T-cell (primary cell): ENCODE results near the gene DAAM2. TPM values are rescaled to one million over a fixed set of nuclear protein-coding genes. Genes with fewer than 3 reads are reported as not detected.

Experiments used
- ATAC-seq, 4 experiments: fragments of 200-7000 bp in 3 of 4; fragments of 150-1000 bp in 1 of 4; cut with Tn5 transposase; replicated peaks in 1 of 4; 1 replicate in 3 of 4; 2 replicates in 1 of 4; pipeline ENCODE4 v1.10.0; 2021; ENCODE audit warnings: moderate library complexity in 3 of 4, mild to moderate bottlenecking in 2 of 4, moderate number of reproducible peaks in 1 of 4
- CTCF ChIA-PET, 2 donors: fragments of 300-600 bp; sonication (Branson Sonifier 250); formaldehyde crosslinking; loops; one replicate each; lab custom pipeline; 2022; ENCODE audit warnings: antibody characterized with exemption in 2 of 2; lab: Charles Lee
- POLR2A ChIA-PET, 2 donors: fragments of 300-600 bp; sonication (Branson Sonifier 250); formaldehyde crosslinking; loops; one replicate each; lab custom pipeline; 2022; ENCODE audit warnings: antibody characterized with exemption in 2 of 2; lab: Charles Lee
- DNase-seq, 35 experiments: peaks; one replicate each; pipeline versions ENCODE4 v3.0.0 to v3.0.0-alpha.2; 2013 to 2023
- H3K27ac ChIP-seq: one replicate; pipeline ENCODE4 v1.5.1; 2013; ENCODE audit warnings: low read length
- H3K27me3 ChIP-seq, 2 experiments: replicated peaks in 1 of 2; 1 replicate in 1 of 2; 2 replicates in 1 of 2; pipeline versions ENCODE4 v1.6.1 to v1.7.0; 2013; ENCODE audit warnings: low read length in 1 of 2, mixed read lengths in 1 of 2; ENCODE audit not compliant: control insufficient read depth in 2 of 2, insufficient read depth in 2 of 2; ENCODE audit errors: extremely low read depth in 1 of 2
- H3K36me3 ChIP-seq, 2 donors: 1 replicate in 1 of 2; 2 replicates in 1 of 2; pipeline versions ENCODE4 v1.6.1 to v1.7.0; 2013; ENCODE audit warnings: low read length in 1 of 2; ENCODE audit not compliant: control insufficient read depth in 2 of 2, insufficient read depth in 1 of 2; ENCODE audit errors: extremely low read depth in 1 of 2
- H3K4me1 ChIP-seq, 2 experiments: 1 replicate in 1 of 2; 2 replicates in 1 of 2; pipeline versions ENCODE4 v1.6.1 to v1.7.0; 2013; ENCODE audit warnings: low read length in 2 of 2, mixed read lengths in 1 of 2; ENCODE audit not compliant: insufficient read depth in 2 of 2, control insufficient read depth in 1 of 2; ENCODE audit errors: extremely low read depth in 1 of 2
- H3K4me3 ChIP-seq, 2 donors: 1 replicate in 1 of 2; 2 replicates in 1 of 2; pipeline versions ENCODE4 v1.5.1 to v1.7.0; 2013; ENCODE audit warnings: mild to moderate bottlenecking in 2 of 2, low read length in 1 of 2, moderate library complexity in 1 of 2; ENCODE audit not compliant: control insufficient read depth in 1 of 2; ENCODE audit errors: extremely low read depth in 1 of 2
- H3K9me3 ChIP-seq: 2 replicates; pipeline ENCODE4 v1.7.0; 2013
- H3K27ac Mint-ChIP-seq, 2 donors: one replicate each; pipeline ENCODE4 v1.8.0; 2020 to 2021; ENCODE audit warnings: mild to moderate bottlenecking in 2 of 2, mixed read lengths in 2 of 2
- H3K27me3 Mint-ChIP-seq, 2 donors: one replicate each; pipeline ENCODE4 v1.8.0; 2021 to 2022; ENCODE audit warnings: mixed read lengths in 2 of 2
- H3K36me3 Mint-ChIP-seq: one replicate; pipeline ENCODE4 v1.8.0; 2021; ENCODE audit warnings: mixed read lengths
- H3K4me1 Mint-ChIP-seq, 3 donors: one replicate each; pipeline ENCODE4 v1.8.0; 2020 to 2022; ENCODE audit warnings: mixed read lengths in 3 of 3, mild to moderate bottlenecking in 1 of 3
- H3K4me3 Mint-ChIP-seq, 3 donors: one replicate each; pipeline ENCODE4 v1.8.0; 2020 to 2022; ENCODE audit warnings: mild to moderate bottlenecking in 3 of 3, mixed read lengths in 3 of 3, moderate library complexity in 3 of 3
- H3K9me3 Mint-ChIP-seq, 3 donors: one replicate each; pipeline ENCODE4 v1.8.0; 2020 to 2022; ENCODE audit warnings: mixed read lengths in 3 of 3
- WGBS: methylation state at CpG from one replicate; pipeline ENCODE4 v1.1.5; 2013; ENCODE audit warnings: missing lambda C conversion rate; ENCODE audit not compliant: insufficient coverage; 5-methylcytosine and 5-hydroxymethylcytosine counted together
- total RNA-seq, 35 experiments: library from RNA in 6 of 35; stranded (reverse) in 6 of 35; fragments of 120-200 nt in 1 of 35; gene quantifications; one replicate each; pipeline versions ENCODE4 v1.2.1 to v1.2.4 and lab custom pipeline; 2013 to 2026

DAAM2 gene
- total RNA-seq, 5 donors from 2014 or later (not counting 1 experiment from before 2014, with no cell fraction given), result 0.03 to 0.07 TPM; not detected in 3

DNA sequence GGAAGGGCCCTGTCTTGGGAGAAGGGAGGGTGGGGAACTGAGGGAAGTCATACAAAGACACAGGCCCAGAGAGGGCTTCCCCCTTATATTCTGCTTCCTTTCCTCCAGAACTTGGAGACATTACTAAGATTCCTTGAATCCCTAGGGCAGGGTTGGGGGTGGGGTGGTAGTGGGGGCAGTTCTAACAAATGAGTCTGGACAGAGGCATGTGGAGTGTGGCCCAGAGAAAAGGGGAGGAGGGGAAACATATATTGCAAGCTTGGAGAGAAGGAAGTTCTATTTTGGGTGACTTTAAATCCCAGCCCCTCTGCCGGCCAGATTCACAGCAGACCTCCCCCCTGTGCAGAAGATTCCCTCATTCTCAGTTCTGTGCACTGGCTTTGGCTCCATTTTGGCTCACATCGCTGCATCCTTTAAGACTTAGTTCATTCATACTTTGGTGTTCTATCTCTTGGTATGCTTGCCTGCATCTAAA lies 43.7 kb downstream of the DAAM2 start:
- Histone ChIP-seq H3K9me3 (no peaks in the 10 kb centered on the region), H3K4me1 (no peaks in the 10 kb centered on the region), H3K4me3 (no peak overlapping the region), H3K36me3 (no peaks in the 10 kb centered on the region), H3K27me3 (peaks cover 0 to 10% of the 10 kb centered on the region in 2 experiments), H3K27ac (no peak overlapping the region)
- no peak for DNase-seq
- ChIA-PET CTCF (no interaction called here), POLR2A (no interaction called here)
- no peaks in the 10 kb centered on the region for H3K9me3 Mint-ChIP-seq
- H3K36me3 Mint-ChIP-seq, result no peaks in the 10 kb centered on the region
- WGBS, result 53% methylated on average over 2 of the region's 2 CpGs
- no peak for ATAC-seq
- H3K27me3 Mint-ChIP-seq, result peaks cover 28 to 29% of the 10 kb centered on the region in 2 donors
- H3K4me3 Mint-ChIP-seq, result no peak overlapping the region
- no peak overlapping the region for H3K27ac Mint-ChIP-seq
- no peaks in the 10 kb centered on the region for H3K4me1 Mint-ChIP-seq

DNA sequence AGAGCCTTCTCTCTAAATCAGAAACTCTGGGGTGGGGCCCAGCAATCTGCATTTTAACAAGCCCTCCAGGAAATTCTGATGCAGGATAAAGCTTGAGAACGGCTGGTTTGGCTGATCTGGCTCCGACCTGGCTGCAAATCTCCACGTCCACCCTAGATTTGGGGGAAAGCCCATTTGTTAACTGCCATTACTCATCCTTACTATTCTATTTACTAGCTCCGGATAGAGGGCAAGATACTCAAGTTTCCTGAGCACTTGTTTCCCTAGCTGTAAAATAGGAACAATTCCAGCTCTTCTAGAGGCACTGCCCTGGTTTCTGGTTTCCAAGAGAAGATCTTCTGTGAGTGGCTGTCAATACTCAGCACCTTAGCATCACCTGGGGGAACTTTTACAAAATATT lies 44.4 kb downstream of the DAAM2 start:
- WGBS, result 80% methylated on average over 1 of the region's 4 CpGs
- Mint-ChIP-seq H3K4me1 (no peaks in the 10 kb centered on the region), H3K4me3 (no peak overlapping the region), H3K9me3 (no peaks in the 10 kb centered on the region), H3K27ac (no peak overlapping the region), H3K36me3 (no peaks in the 10 kb centered on the region), H3K27me3 (peaks cover 24 to 28% of the 10 kb centered on the region in 2 donors)
- no peak overlapping the region for H3K4me3 ChIP-seq
- no peaks in the 10 kb centered on the region for H3K4me1 ChIP-seq
- no peak for ATAC-seq
- DNase-seq, result no peak
- ChIA-PET POLR2A (no interaction called here), CTCF (no interaction called here)
- H3K27me3 ChIP-seq, result peaks cover 0 to 10% of the 10 kb centered on the region in 2 experiments
- H3K9me3 ChIP-seq, result no peaks in the 10 kb centered on the region
- H3K27ac ChIP-seq, result no peak overlapping the region
- H3K36me3 ChIP-seq, result no peaks in the 10 kb centered on the region

DNA sequence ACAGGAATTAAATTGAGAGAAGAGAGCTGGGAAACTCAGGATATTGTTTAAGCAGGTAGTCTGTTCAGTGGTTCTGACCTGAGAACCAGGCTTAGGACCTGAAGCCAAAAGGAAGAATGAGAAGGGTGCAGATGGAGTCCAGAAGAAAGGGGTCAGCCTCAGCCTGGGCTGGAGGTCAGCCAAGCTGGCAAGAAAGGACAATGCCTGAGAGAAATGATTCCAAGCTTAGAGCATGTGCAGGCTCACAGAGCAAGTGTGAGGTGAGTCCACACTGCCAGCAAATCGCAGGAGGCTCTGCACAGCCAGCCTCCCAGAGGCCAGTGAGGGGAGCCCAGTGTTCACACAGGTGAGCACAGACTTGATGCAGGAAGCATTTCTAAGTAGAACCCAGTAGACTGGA lies 47.3 kb downstream of the DAAM2 start:
- H3K4me3 Mint-ChIP-seq, result no peak overlapping the region
- H3K27me3 ChIP-seq, result peaks cover 0 to 10% of the 10 kb centered on the region in 2 experiments
- H3K27ac ChIP-seq, result no peak overlapping the region
- no peaks in the 10 kb centered on the region for H3K9me3 ChIP-seq
- DNase-seq (no peak), ATAC-seq (no peak)
- no peaks in the 10 kb centered on the region for H3K36me3 Mint-ChIP-seq
- no peaks in the 10 kb centered on the region for H3K4me1 ChIP-seq
- no peak overlapping the region for H3K4me3 ChIP-seq
- H3K4me1 Mint-ChIP-seq, result no peaks in the 10 kb centered on the region
- peaks cover 24 to 28% of the 10 kb centered on the region in 2 donors for H3K27me3 Mint-ChIP-seq
- WGBS, result 91% methylated on average over 1 of the region's 1 CpG
- H3K36me3 ChIP-seq, result no peaks in the 10 kb centered on the region
- no peaks in the 10 kb centered on the region for H3K9me3 Mint-ChIP-seq
- H3K27ac Mint-ChIP-seq, result no peak overlapping the region
- ChIA-PET CTCF (interaction anchor here in 1 of 2 donors (0.6 kb wide), 1 partner anchor 405 kb away, joined by 4 read pairs; no protein-coding TSS in a partner anchor), POLR2A (no interaction called here)

DNA sequence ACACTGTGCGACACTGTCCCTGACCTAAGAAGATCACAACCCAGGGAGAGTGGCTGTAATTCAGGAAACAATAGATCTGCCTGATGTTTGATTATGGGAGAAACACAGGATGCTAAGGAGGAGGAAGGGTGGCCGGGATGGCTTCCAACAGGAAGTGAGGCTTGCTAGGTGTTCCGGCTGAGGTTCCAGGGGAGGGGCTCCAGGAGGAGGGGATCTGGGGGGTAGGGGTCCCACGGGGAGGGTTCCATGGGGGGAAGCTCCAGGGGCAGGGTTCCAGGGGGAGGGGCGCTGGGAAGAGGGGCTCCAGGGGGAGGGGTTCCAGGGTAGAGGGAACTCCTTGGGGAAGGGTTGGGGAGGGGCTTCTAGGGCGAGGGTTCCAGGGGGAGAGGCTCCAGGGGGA lies 48.6 kb downstream of the DAAM2 start:
- H3K4me1 ChIP-seq, result no peaks in the 10 kb centered on the region
- ATAC-seq (no peak), DNase-seq (no peak)
- Mint-ChIP-seq H3K4me3 (no peak overlapping the region), H3K27ac (no peak overlapping the region), H3K4me1 (no peaks in the 10 kb centered on the region), H3K27me3 (peaks cover 18 to 26% of the 10 kb centered on the region in 2 donors), H3K9me3 (no peaks in the 10 kb centered on the region), H3K36me3 (no peaks in the 10 kb centered on the region)
- ChIA-PET CTCF (no interaction called here), POLR2A (no interaction called here)
- no peak overlapping the region for H3K27ac ChIP-seq
- peaks cover 0 to 7% of the 10 kb centered on the region in 2 experiments for H3K27me3 ChIP-seq
- H3K4me3 ChIP-seq, result no peak overlapping the region
- WGBS, result 25% methylated on average over 4 of the region's 6 CpGs
- no peaks in the 10 kb centered on the region for H3K36me3 ChIP-seq
- H3K9me3 ChIP-seq, result no peaks in the 10 kb centered on the region

DNA sequence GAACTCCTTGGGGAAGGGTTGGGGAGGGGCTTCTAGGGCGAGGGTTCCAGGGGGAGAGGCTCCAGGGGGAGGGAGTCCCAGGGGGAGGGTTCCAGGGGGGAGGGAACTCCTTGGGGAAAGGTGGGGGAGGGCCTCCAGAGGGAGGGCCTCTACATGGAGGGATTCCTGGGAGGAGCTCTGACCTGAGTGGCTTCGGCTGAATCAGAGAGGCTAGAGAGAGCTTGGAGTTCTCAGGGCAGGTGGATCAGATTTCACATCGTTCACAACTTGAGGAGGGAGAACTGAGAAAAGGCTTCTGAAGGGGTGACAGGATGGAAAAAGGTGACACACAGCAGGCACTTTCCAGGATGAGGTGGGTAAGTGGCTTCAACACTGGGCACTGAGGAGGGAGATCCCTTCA lies 49.1 kb downstream of the DAAM2 start:
- Histone ChIP-seq H3K27ac (no peak overlapping the region), H3K36me3 (no peaks in the 10 kb centered on the region), H3K4me1 (no peaks in the 10 kb centered on the region), H3K27me3 (peaks cover 0 to 2% of the 10 kb centered on the region in 2 experiments), H3K9me3 (no peaks in the 10 kb centered on the region), H3K4me3 (no peak overlapping the region)
- POLR2A ChIA-PET, result no interaction called here
- 41% methylated on average over 3 of the region's 3 CpGs for WGBS
- Mint-ChIP-seq H3K4me3 (no peak overlapping the region), H3K27ac (no peak overlapping the region), H3K4me1 (no peaks in the 10 kb centered on the region), H3K27me3 (peaks cover 18 to 26% of the 10 kb centered on the region in 2 donors), H3K36me3 (no peaks in the 10 kb centered on the region), H3K9me3 (no peaks in the 10 kb centered on the region)
- DNase-seq, result no peak
- ATAC-seq, result no peak
- CTCF ChIA-PET, result no interaction called here

DNA sequence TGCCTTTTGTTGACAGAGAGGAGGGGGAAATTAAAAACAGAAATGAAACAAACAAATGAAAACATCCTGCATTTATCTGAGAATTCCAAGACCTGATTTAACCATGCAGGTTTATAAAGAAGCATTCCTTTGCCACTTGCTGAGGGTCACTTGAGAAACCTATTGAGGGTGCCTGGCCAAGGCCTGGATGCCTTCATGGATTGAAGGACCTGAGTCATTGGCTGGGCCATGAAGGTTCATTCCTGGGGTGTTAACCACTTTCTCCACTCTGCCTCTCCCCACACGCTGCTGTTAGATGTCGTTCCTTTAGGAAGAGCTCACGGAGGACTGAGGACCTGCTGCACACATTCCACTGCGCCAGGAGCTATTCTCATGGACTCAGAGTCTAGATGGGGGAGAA lies 49.7 kb downstream of the DAAM2 start:
- Histone ChIP-seq H3K27me3 (peaks cover 0 to 4% of the 10 kb centered on the region in 2 experiments), H3K36me3 (no peaks in the 10 kb centered on the region), H3K4me3 (no peak overlapping the region), H3K9me3 (no peaks in the 10 kb centered on the region), H3K4me1 (no peaks in the 10 kb centered on the region), H3K27ac (no peak overlapping the region)
- Mint-ChIP-seq H3K4me3 (no peak overlapping the region), H3K9me3 (no peaks in the 10 kb centered on the region), H3K36me3 (no peaks in the 10 kb centered on the region), H3K27ac (no peak overlapping the region), H3K4me1 (no peaks in the 10 kb centered on the region), H3K27me3 (peaks cover 17 to 24% of the 10 kb centered on the region in 2 donors)
- ChIA-PET POLR2A (no interaction called here), CTCF (no interaction called here)
- no peak for DNase-seq
- no peak for ATAC-seq
- no CpG with 5 or more reads among the region's 4 CpGs for WGBS
